Lung microvascular endothelial cell (primary cell): Measurements from ENCODE around the gene MYL6. TPM values are rescaled to one million over a fixed set of nuclear protein-coding genes. Genes with fewer than 3 reads are reported as not detected.

Source experiments
- DNase-seq, 2 donors: peaks; one replicate each; pipeline versions ENCODE4 v3.0.0 to v3.0.0-alpha.2; 2010; ENCODE audit warnings: low read depth in 2 of 2
- total RNA-seq: library from RNA; depleted of rRNA; stranded (reverse); fragments of >200 nt; gene quantifications from 2 replicates; pipeline ENCODE4 v1.2.1, GENCODE V29; 2014

Gene MYL6
- total RNA-seq, 1 donor from 2014 or later, result 2,671 TPM

- DNase-seq, result peak; percentile 86 to 92
Measured at GRCh38 chr12:56189099-56189917, 31.1 kb downstream of the MYL6 start, which contains the start of gene SMARCC2. TSS of gene SMARCC2 (minus strand) at chr12:56189483. CDS start at chr12:56189461, 22 bp downstream.

- DNase-seq, result peak; percentile 90 to 91
Measured at GRCh38 chr12:56189918-56190694, 31.9 kb downstream of the MYL6 start.

- no peak for DNase-seq
Measured at GRCh38 chr12:56190695-56191155, 32.6 kb downstream of the MYL6 start.

- no peak for DNase-seq
Measured at GRCh38 chr12:56192582-56192981, 34.4 kb downstream of the MYL6 start.

- peak; percentile 91 to 92 for DNase-seq
Measured at GRCh38 chr12:56193025-56193578, 34.9 kb downstream of the MYL6 start.

- DNase-seq, result peak in 1 of 2 donors; percentile 96
Measured at GRCh38 chr12:56196818-56197550, 38.8 kb downstream of the MYL6 start.

- DNase-seq, result peak; percentile 28 to 34
Measured at GRCh38 chr12:56197921-56198635, 39.9 kb downstream of the MYL6 start.

GRCh38 chr12:56198836-56199235 lies 40.7 kb downstream of the MYL6 start:
- no peak for DNase-seq

GRCh38 chr12:56202366-56202765 lies 44.2 kb downstream of the MYL6 start:
- DNase-seq, result peak in 1 of 2 donors; percentile 22

GRCh38 chr12:56202838-56203237 lies 44.7 kb downstream of the MYL6 start:
- no peak for DNase-seq

- no peak for DNase-seq
Measured at GRCh38 chr12:56204275-56204674, 46.1 kb downstream of the MYL6 start.

GRCh38 chr12:56205445-56205844 lies 47.3 kb downstream of the MYL6 start:
- no peak for DNase-seq

GRCh38 chr12:56206452-56207166 lies 48.5 kb downstream of the MYL6 start:
- peak; percentile 74 to 79 for DNase-seq

GRCh38 chr12:56208006-56208405 lies 49.8 kb downstream of the MYL6 start:
- no peak for DNase-seq

Other genes with a start within 250 kb of the MYL6 start
- 25.1 and 26.8 TPM in 2 replicates for gene PYM1, start 230.5 kb upstream of the MYL6 start, total RNA-seq
- 9.5 and 12.9 TPM in 2 replicates for gene DGKA, start 227.2 kb upstream of the MYL6 start, total RNA-seq
- gene PMEL, start 192.3 kb upstream of the MYL6 start, total RNA-seq, result 0.20 and 0.22 TPM in 2 replicates
- 18.1 and 20.8 TPM in 2 replicates for gene CDK2, start 191.5 kb upstream of the MYL6 start, total RNA-seq
- gene RAB5B, start 184.3 kb upstream of the MYL6 start, total RNA-seq, result 25.3 and 32.5 TPM in 2 replicates
- 8.9 and 10.1 TPM in 2 replicates for gene SUOX, start 161.1 kb upstream of the MYL6 start, total RNA-seq
- 0.20 and 0.22 TPM in 2 replicates for gene IKZF4, start 137.3 kb upstream of the MYL6 start, total RNA-seq
- 99.2 and 124 TPM in 2 replicates for gene RPS26, start 116.4 kb upstream of the MYL6 start, total RNA-seq
- gene ERBB3, start 78.2 kb upstream of the MYL6 start, total RNA-seq, result under 0.01 and 0.22 TPM in 2 replicates
- 80.8 and 102 TPM in 2 replicates for gene PA2G4, start 53.8 kb upstream of the MYL6 start, total RNA-seq
- 2,546 and 2,559 TPM in 2 replicates for gene RPL41, start 41.7 kb upstream of the MYL6 start, total RNA-seq
- 2.6 and 5.0 TPM in 2 replicates for gene ZC3H10, start 40.1 kb upstream of the MYL6 start, total RNA-seq
- 270 and 326 TPM in 2 replicates for gene ESYT1, start 30.1 kb upstream of the MYL6 start, total RNA-seq
- 63.6 and 75.0 TPM in 2 replicates for gene MYL6B, start 5.8 kb upstream of the MYL6 start, total RNA-seq
- 31.4 and 45.8 TPM in 2 replicates for gene SMARCC2, start 31.1 kb downstream of the MYL6 start, total RNA-seq
- 42.5 and 73.0 TPM in 2 replicates for gene RNF41, start 63.6 kb downstream of the MYL6 start, total RNA-seq
- 17.5 and 21.1 TPM in 2 replicates for gene NABP2, start 66.0 kb downstream of the MYL6 start, total RNA-seq
- gene SLC39A5, start 71.7 kb downstream of the MYL6 start, total RNA-seq, result not detected in 2 replicates
- gene ANKRD52, start 100.0 kb downstream of the MYL6 start, total RNA-seq, result 8.3 and 10.7 TPM in 2 replicates
- 5.9 and 7.9 TPM in 2 replicates for gene COQ10A, start 108.6 kb downstream of the MYL6 start, total RNA-seq
- 75.6 and 111 TPM in 2 replicates for gene CS, start 142.0 kb downstream of the MYL6 start, total RNA-seq
- 55.6 and 69.2 TPM in 2 replicates for gene CNPY2, start 157.6 kb downstream of the MYL6 start, total RNA-seq
- gene PAN2, start 175.6 kb downstream of the MYL6 start, total RNA-seq, result 5.7 and 10.9 TPM in 2 replicates
- gene IL23A, start 180.5 kb downstream of the MYL6 start, total RNA-seq, result under 0.01 TPM in 1 of 2 replicates, not detected in the other
- 34.7 and 79.4 TPM in 2 replicates for gene STAT2, start 201.7 kb downstream of the MYL6 start, total RNA-seq
- not detected in 2 replicates for gene APOF, start 204.5 kb downstream of the MYL6 start, total RNA-seq